Hematopoietic multipotent progenitor cell treated with erythropoietin and hydrocortisone succinate and interleukin-3 and kit ligand, for 8 days (in vitro differentiated cells): Measurements from ENCODE around the gene RALGPS1.

ENCODE experiments used
- DNase-seq: peaks from one replicate; pipeline ENCODE4 v3.0.0-alpha.2; 2015

The RALGPS1 gene

GRCh38 chr9:127029548-127029947, 115.0 kb downstream of the RALGPS1 start:
- DNase-seq, result no peak

- DNase-seq, result no peak
Observed at GRCh38 chr9:127030814-127031740, 116.5 kb downstream of the RALGPS1 start.

DNA sequence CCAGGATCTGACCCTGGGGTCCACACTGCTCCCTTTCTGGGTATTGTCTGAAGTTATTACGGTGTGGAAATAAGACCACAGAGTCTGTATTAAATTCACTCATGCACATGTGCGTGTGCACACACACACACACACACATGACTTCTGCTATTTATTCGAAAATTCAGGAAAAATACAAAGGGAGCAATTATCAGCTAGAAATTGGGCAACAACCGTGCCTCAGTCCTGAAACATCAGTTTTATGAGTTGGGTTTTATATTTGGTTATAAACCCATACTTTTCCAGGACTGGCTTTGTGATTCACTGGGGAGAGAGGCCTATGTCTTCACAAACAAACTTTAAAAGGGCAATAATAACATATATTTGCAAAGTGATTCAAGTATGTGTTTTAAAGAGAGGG, 117.7 kb downstream of the RALGPS1 start:
- DNase-seq, result no peak

- no peak for DNase-seq
Observed at GRCh38 chr9:127033061-127033460, 118.5 kb downstream of the RALGPS1 start.

- no peak for DNase-seq
Observed at GRCh38 chr9:127033789-127034188, 119.2 kb downstream of the RALGPS1 start.

- DNase-seq, result no peak
Observed at GRCh38 chr9:127034691-127035090, 120.1 kb downstream of the RALGPS1 start.

DNA sequence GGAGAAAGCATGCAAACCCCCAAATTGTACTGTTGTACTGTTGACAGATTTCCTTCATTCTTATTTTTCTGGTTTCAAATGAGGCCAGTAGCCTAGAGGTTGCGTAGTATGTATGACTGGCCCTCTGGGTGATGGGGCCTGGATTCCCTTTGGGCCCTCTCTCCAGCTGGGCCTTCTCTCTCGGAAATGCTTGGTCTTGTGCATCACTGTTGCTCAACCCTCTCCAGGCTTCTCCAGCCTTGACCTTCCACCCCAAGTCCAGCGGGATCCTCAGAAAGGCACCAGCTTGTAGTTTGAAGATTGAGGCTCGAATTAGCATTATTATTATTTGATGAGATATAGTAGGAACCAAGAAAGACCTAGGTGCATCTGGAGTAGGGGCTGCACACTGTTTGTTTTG, 120.8 kb downstream of the RALGPS1 start:
- no peak for DNase-seq

DNA sequence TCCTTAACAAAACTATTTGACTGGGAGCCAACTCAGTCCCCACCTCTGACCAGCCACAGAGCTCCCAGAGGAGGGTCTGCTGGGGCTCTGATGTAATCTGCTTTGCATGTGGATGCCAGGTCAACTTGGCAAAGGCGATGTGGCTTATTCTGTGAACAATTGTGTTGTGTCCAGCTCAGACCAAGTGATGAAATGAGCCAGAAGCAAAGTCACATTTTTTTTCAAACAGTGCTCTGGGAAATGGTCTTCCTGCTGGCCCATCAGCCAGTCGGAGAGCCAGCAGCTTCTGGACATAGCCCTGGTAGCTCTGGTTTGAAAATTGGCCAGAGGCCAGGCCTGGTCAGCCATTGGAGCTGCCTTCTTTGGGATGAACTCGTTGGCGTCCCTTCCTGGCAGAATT, 121.4 kb downstream of the RALGPS1 start:
- DNase-seq, result no peak

- DNase-seq, result no peak
Observed at GRCh38 chr9:127036437-127036836, 121.9 kb downstream of the RALGPS1 start.

- DNase-seq, result no peak
Observed at GRCh38 chr9:127038531-127038930, 123.9 kb downstream of the RALGPS1 start.

DNA sequence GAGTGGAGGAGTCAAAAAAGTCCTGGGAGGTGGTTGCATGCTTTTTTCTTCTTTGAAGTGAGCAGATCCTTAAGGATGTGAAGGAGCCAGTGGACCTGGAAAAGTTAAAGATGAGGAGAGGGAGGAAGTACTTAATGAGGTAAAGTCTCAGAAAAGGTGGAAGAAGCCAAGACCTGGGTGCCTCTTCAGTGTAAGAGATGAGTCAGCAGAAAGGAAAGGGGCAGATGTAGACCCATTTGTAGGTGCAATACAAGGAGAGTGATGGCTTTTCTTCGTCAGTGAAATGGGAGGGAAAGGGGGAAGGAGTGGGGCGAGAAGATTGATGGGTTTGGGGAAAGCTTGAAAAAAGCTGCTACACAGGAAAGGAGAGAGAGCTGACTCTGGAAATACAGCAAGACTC, 124.9 kb downstream of the RALGPS1 start:
- no peak for DNase-seq

- no peak for DNase-seq
Observed at GRCh38 chr9:127045148-127045547, 130.6 kb downstream of the RALGPS1 start.

GRCh38 chr9:127047971-127048370, 133.4 kb downstream of the RALGPS1 start:
- no peak for DNase-seq

DNA sequence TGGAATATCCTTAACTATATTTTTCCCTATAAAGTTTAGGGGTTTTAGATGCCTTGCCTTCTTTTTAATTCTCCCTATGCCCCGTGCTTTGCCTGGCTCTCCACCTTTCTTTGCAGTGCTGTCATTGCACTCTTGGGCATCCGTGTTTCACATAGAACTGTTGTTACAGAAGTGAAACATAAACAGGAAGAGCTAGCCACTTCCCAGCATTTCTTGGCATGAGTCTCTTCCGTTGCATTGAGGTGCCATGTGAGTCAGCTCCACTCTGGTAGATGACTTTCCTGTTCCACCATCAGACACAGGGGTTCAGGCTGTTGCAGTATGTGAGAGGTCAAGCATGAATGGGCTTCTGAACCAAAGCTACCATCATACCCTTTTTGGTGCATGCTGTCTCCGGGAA, 134.5 kb downstream of the RALGPS1 start:
- DNase-seq, result no peak

DNA sequence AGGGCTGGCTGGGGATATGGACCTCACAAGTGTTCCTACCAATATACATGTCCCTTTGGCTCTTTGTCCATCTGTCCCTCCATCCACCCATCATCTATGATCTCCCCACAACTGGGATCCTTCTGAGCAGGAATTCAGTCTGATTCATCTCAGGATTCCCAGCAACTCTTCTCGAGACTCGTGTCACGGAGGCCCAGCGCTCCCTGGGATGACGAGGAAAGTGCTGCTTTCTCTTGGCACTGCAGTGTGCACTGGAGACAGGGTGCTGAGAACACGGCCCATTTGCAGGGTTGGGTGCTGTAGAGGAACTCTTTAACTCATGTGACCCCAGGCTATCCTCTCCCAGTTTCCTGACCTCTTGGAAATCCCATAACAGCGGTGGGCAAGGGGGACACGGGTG, 135.0 kb downstream of the RALGPS1 start:
- no peak for DNase-seq

DNA sequence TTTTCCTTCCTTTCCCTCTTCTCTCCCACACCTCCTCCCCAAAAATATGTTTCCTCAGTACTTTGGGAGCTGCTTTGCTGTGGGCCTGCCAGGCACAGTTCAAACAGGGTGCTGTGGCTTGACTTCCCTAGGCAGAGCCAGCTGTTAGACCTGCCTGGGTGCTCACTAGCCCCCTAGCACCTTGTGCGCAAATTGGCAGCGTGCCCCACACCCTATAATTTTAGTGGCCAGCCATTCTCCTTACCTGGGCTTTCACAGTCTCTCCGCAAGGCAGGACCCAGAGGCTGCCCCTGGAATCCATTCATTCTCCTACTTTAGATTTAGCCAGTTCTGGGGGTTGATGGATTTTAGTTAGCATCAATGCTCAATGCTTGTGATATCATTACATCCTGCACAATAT, 135.6 kb downstream of the RALGPS1 start:
- no peak for DNase-seq

DNA sequence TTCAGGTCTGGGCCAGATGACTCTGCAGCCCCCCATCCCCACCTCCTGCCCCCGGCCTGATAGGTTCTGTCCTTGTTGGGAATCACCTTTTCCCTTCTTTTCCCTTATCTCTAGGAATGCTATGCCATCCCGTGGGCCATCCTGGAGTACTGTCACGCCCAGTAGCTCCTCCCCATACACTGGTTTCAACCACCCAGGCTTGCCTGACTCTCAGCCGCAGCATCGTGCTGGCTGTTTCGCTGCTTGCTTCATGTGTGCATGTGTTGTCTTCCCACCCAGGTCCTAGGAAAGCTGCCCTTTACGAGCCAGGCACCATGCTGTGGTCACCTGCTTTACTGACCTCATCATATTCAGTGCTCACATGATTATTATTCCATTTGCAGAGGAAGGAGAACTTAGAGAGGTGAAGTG, 136.0 kb downstream of the RALGPS1 start:
- DNase-seq, result no peak

DNA sequence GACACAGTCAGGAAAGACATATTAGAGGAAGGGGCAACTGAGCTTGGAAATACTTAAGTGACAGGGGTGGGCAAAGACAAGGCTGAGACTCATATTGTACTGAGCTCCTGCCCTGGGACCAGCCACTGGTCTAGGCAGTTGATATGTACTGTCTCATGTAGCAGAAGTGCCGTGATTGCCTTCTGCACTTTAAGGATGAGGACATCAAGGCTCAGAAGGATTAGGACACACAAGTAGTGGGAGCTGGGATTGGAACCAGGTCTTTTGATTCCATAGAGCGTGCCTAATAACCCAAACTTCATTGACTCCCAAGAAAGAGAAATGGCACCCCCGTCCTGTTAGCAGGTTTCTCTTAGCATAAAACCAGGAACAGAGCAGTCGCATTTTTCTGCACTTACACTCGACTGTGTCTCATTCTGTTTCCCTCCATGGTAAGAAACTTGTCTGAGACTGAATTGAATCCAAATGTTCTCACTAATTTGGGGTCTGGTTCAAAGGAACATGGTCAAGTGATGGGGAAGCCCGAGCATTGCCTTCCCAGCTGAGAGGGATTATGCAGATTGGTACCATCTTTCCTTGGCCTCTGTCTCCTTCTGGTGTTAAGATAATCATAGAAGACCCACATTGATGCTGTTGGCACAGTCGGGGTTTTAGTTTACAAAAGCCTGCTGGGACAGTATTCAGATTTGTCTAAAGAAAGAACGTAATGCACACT, 137.5 kb downstream of the RALGPS1 start:
- no peak for DNase-seq

- no peak for DNase-seq
Observed at GRCh38 chr9:127053057-127053821, 138.7 kb downstream of the RALGPS1 start.

DNA sequence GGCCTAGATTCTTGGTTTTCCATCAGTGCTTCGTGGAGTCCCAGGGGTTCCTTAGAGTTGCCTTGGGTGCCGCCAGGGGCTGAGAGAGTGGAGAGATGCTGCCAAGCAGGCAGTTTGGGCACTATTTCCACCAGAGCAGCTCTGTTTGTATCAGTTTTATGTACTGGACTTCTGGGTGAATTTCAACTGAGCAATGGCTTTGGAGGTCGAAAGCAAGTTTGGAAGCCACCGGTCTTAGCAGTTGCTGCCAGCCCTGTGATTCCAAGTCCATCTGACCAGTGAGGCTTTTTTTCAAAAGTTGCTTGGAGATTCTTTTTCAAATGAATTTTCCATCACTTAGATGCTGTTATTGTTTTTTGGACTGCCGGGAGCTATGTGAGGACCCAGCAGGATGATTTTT, 139.4 kb downstream of the RALGPS1 start:
- no peak for DNase-seq

DNA sequence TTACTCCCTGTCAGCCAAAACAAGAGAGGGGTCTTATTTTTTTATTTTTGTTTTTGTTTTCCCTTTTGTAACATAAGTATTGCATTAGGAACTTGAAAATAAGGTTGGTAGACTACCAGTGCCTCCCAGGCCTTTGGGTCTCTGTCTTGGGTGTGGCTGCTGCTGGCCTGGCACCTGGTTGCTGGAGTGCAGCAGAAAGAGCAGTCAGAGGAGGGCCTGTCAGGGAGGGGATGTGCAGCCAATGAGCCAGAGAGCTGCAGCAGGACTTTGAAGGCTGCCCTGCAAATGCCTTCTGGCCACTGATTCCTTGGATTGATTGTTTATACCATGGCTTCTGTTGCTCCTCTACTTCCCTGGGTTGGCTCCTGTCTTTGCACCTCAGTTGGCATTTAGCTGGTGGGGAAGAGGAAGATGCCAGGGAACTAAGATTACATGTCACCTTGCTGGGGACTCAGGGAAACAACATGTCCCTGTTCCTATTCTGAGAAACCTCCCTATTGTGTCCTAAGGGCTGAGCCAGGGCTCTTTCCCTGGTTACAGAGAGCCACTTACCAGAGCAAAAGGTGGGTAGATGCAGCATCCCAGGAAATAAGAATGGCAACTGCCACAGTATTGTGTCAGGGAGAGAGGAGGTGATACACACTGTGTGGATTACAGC, 141.3 kb downstream of the RALGPS1 start:
- DNase-seq, result no peak

DNA sequence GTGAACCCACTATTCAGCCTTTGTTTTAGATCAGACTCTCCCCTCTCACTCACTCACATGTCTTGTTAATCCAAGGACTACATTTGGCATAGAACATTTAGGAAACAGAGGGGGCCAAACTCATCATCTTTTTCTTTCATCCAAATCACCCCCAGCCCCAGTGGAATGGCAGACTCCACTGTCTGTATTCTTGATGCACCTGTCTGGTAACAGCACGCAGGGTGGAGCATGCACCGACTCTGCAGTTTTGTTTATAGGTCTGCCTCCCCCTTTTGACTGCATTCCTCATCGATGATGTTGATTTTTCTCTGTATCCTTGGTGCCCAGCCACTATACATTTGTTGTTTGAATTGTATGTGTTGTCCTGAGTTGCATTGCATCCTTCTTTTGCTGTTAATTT, 141.9 kb downstream of the RALGPS1 start:
- DNase-seq, result no peak
